GM13977 (cell line): ENCODE measurements around the gene LRP1B.
"Not testable (repeated sequence)": the region's sequence is repeated elsewhere in the genome, so short reads cannot be mapped to it uniquely, and the experiment has no call there.

Experiments used
- DNase-seq: peaks from one replicate; pipeline ENCODE4 v3.0.0; 2012; ENCODE audit warnings: low spot score
- CTCF ChIP-seq: IDR thresholded peaks from 2 replicates; pipeline ENCODE4 v1.5.1; 2012; ENCODE audit warnings: mild to moderate bottlenecking, control low read depth; ENCODE audit not compliant: insufficient read depth; ENCODE audit errors: extremely low read depth, missing control alignments
- in situ Hi-C: fragments of 300-500 bp; cut with MboI; formaldehyde crosslinking; loops from one replicate; pipeline ENCODE4 v1.12.0; 2022; ENCODE audit warnings: low sequenced_read_pairs, low pct_unique_long_range_greater_than_20kb, mixed read lengths, inconsistent platforms; ENCODE audit not compliant: unreplicated experiment

The LRP1B gene

GRCh38 chr2:140355511-140356090, 1775.2 kb downstream of the LRP1B start:
- no peak for DNase-seq
- in situ Hi-C loops: no loop called here
- no peak for TF ChIP-seq CTCF

GRCh38 chr2:140354544-140354943, 1776.3 kb downstream of the LRP1B start:
- no peak for DNase-seq
- in situ Hi-C loops: no loop called here
- TF ChIP-seq CTCF: no peak

- no peak for DNase-seq
- no peak for TF ChIP-seq CTCF
- in situ Hi-C loops: no loop called here
Measured at GRCh38 chr2:140353541-140353940, 1777.3 kb downstream of the LRP1B start.

GRCh38 chr2:140351692-140352091, 1779.1 kb downstream of the LRP1B start:
- TF ChIP-seq CTCF: no peak
- in situ Hi-C loops: no loop called here
- DNase-seq: no peak

- TF ChIP-seq CTCF: no peak
- no peak for DNase-seq
- in situ Hi-C loops: no loop called here
Measured at GRCh38 chr2:140349695-140350094, 1781.1 kb downstream of the LRP1B start.

GRCh38 chr2:140348826-140349225, 1782.0 kb downstream of the LRP1B start:
- in situ Hi-C loops: no loop called here
- no peak for TF ChIP-seq CTCF
- DNase-seq: no peak

GRCh38 chr2:140344838-140345237, 1786.0 kb downstream of the LRP1B start:
- in situ Hi-C loops: no loop called here
- no peak for DNase-seq
- no peak for TF ChIP-seq CTCF

GRCh38 chr2:140344266-140344665, 1786.5 kb downstream of the LRP1B start:
- DNase-seq, in situ Hi-C loops: not testable (repeated sequence)
